B cell (primary cell): ENCODE measurements around the gene ARAP1. TPM values are rescaled to one million over a fixed set of nuclear protein-coding genes. Genes with fewer than 3 reads are reported as not detected.

Experiments used
- ATAC-seq: fragments of 200-7000 bp; cut with Tn5 transposase; one replicate; pipeline ENCODE4 v1.10.0; 2021; ENCODE audit warnings: low read depth, mild to moderate bottlenecking, moderate number of reproducible peaks, moderate library complexity
- CTCF ChIA-PET: fragments of 350-600 bp; sonication (Branson Sonifier 250); formaldehyde crosslinking; loops from one replicate; lab custom pipeline; 2021; ENCODE audit warnings: antibody characterized with exemption, inconsistent platforms; lab: Charles Lee
- POLR2A ChIA-PET: fragments of 350-600 bp; sonication (Branson Sonifier 250); formaldehyde crosslinking; loops from one replicate; lab custom pipeline; 2021; ENCODE audit warnings: antibody characterized with exemption; lab: Charles Lee
- DNase-seq: peaks from one replicate; pipeline ENCODE4 v3.0.0; 2013
- H2AFZ ChIP-seq: 2 replicates; pipeline ENCODE4 v1.6.1; 2012; ENCODE audit warnings: mild to moderate bottlenecking, low read depth, low read length; ENCODE audit not compliant: insufficient read depth, poor library complexity, severe bottlenecking
- H3K27ac ChIP-seq, 2 donors: 1 replicate in 1 of 2; 2 replicates in 1 of 2; pipeline ENCODE4 v1.5.1; 2012 to 2013; ENCODE audit warnings: low read length in 2 of 2, mild to moderate bottlenecking in 2 of 2, moderate library complexity in 1 of 2
- H3K27me3 ChIP-seq, 4 experiments: fragments of 200-600 bp in 1 of 4; sonication (generic) in 1 of 4; replicated peaks in 1 of 4; 1 replicate in 2 of 4; 2 replicates in 2 of 4; pipeline versions ENCODE4 v1.6.1 to v1.7.0; 2013 to 2016; ENCODE audit warnings: low read length in 3 of 4, mild to moderate bottlenecking in 2 of 4, mixed read lengths in 1 of 4, moderate library complexity in 1 of 4; ENCODE audit not compliant: insufficient read depth in 4 of 4, control insufficient read depth in 3 of 4; ENCODE audit errors: control extremely low read depth in 1 of 4
- H3K36me3 ChIP-seq, 2 experiments: replicated peaks in 1 of 2; 1 replicate in 1 of 2; 2 replicates in 1 of 2; pipeline versions ENCODE4 v1.6.1 to v1.7.1; 2013; ENCODE audit warnings: low read length in 1 of 2; ENCODE audit not compliant: insufficient read depth in 2 of 2, control insufficient read depth in 1 of 2; ENCODE audit errors: control extremely low read depth in 1 of 2, extremely low read depth in 1 of 2
- H3K4me1 ChIP-seq, 2 donors: fragments of 200-600 bp in 1 of 2; sonication (generic) in 1 of 2; 1 replicate in 1 of 2; 2 replicates in 1 of 2; pipeline versions ENCODE4 v1.5.1 to v1.6.1; 2013 to 2017; ENCODE audit warnings: low read length in 2 of 2; ENCODE audit not compliant: control insufficient read depth in 2 of 2, insufficient read depth in 2 of 2
- H3K4me2 ChIP-seq: replicated peaks from 2 replicates; pipeline ENCODE3; 2012; ENCODE audit warnings: mild to moderate bottlenecking, low read depth, low read length; ENCODE audit not compliant: poor library complexity, severe bottlenecking
- H3K4me3 ChIP-seq, 5 experiments: fragments of 200-600 bp in 1 of 5; sonication (generic) in 1 of 5; 1 replicate in 3 of 5; 2 replicates in 2 of 5; pipeline versions ENCODE4 v1.5.1 to v1.7.0; 2011 to 2016; ENCODE audit warnings: low read length in 4 of 5, mild to moderate bottlenecking in 4 of 5, low read depth in 2 of 5, control low read depth in 1 of 5, moderate library complexity in 1 of 5; ENCODE audit not compliant: insufficient read depth in 1 of 5; ENCODE audit errors: control extremely low read depth in 1 of 5, extremely low read depth in 1 of 5
- H3K79me2 ChIP-seq: fragments of 200-600 bp; sonication (generic); one replicate; pipeline ENCODE4 v1.6.0; 2016; ENCODE audit warnings: low read length; ENCODE audit not compliant: control insufficient read depth, insufficient read depth
- H3K9ac ChIP-seq: fragments of 200-600 bp; sonication (generic); 2 replicates; pipeline ENCODE4 v1.6.1; 2017; ENCODE audit warnings: mild to moderate bottlenecking, low read length, moderate library complexity
- H3K9me3 ChIP-seq, 3 donors: one replicate each; pipeline versions ENCODE4 v1.6.1 to v1.7.1; 2013; ENCODE audit warnings: low read length in 2 of 3; ENCODE audit not compliant: control insufficient read depth in 2 of 3, insufficient read depth in 1 of 3; ENCODE audit errors: control extremely low read depth in 1 of 3
- H4K20me1 ChIP-seq: 2 replicates; pipeline ENCODE4 v1.6.0; 2012; ENCODE audit warnings: mild to moderate bottlenecking, low read length; ENCODE audit not compliant: insufficient read depth, control insufficient read depth, poor library complexity, severe bottlenecking
- H3K27ac Mint-ChIP-seq: one replicate; pipeline ENCODE4 v1.8.0; 2021; ENCODE audit warnings: mixed read lengths
- H3K27me3 Mint-ChIP-seq: one replicate; pipeline ENCODE4 v1.8.0; 2021; ENCODE audit warnings: mixed read lengths
- H3K4me1 Mint-ChIP-seq: one replicate; pipeline ENCODE4 v1.8.0; 2021; ENCODE audit warnings: mixed read lengths
- H3K4me3 Mint-ChIP-seq: one replicate; pipeline ENCODE4 v1.8.0; 2021; ENCODE audit warnings: mixed read lengths
- H3K9me3 Mint-ChIP-seq: one replicate; pipeline ENCODE4 v1.8.0; 2022; ENCODE audit warnings: mixed read lengths; ENCODE audit not compliant: insufficient read depth
- EZH2 ChIP-seq: IDR thresholded peaks from 2 replicates; pipeline ENCODE4 v1.6.1; 2012; ENCODE audit warnings: borderline replicate concordance, low read depth, mild to moderate bottlenecking, moderate library complexity, low read length; ENCODE audit not compliant: insufficient read depth, poor library complexity, severe bottlenecking
- WGBS: methylation state at CpG from one replicate; pipeline ENCODE4 v1.1.5; 2013; ENCODE audit warnings: missing lambda C conversion rate; ENCODE audit not compliant: insufficient coverage; 5-methylcytosine and 5-hydroxymethylcytosine counted together
- intact Hi-C: fragments of 100-400 bp; cut with micrococcal nuclease; formaldehyde crosslinking; loops from one replicate; pipeline ENCODE4 v1.10.0; 2022
- polyA plus RNA-seq: library from polyadenylated mRNA; depleted of rRNA; stranded (reverse); fragments of >200 nt; gene quantifications from 2 replicates; pipeline ENCODE4 v1.2.3, GENCODE V29; 2012
- total RNA-seq, 2 donors: library from RNA; stranded (reverse); fragments of 120-200 nt in 1 of 2; gene quantifications; 1 replicate in 1 of 2; 2 replicates in 1 of 2; pipeline versions ENCODE4 v1.2.3 to v1.2.4, GENCODE V29; 2013 to 2022
- TF ChIP-seq, protein P1 (sequence below): fragments of 200-600 bp; IDR thresholded peaks from one replicate; pipeline ENCODE4 v1.8.0; 2022; ENCODE audit warnings: antibody characterized with exemption, mild to moderate bottlenecking

Gene ARAP1
- total and polyA plus RNA-seq, 2 donors (not counting 1 experiment from before 2014, with no cell fraction given) = 143 to 242 TPM

DNA sequence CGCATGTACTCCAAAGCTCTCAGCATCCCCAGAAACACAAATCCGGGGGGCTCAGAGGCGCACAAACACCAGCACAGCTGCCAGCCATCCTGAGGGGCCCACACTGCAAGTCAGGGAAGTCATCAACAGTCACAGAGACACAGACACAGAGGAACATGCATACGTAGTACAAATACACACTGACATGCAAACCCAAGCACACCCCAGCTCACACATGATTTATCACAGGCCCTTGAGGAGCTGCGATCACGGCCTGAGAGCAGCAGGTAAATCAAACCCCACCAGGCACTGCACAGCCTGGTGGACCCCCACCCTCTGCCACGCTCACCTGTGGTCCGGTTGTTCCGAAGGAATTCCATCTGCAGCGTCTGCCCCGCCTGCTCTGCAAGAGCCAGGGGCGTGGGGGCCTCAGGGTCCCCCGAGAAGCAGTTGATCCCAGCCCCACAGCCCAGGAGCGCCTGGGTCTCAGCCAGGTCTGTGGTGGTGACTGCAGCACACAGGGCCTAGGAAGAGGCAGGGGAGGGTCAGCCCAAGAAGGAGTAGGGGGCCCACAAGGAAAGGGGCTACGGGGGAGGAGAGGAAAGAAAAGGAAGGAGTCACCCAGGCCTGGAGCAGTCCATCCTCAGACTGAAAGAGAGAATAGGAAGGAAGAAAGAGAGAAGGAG lies 49.5 kb downstream of the ARAP1 start:
- Histone ChIP-seq H3K4me3 (no peak overlapping the region), H3K36me3 (peaks cover 1 to 97% of the 10 kb centered on the region in 2 experiments), H2AFZ (no peak overlapping the region), H3K27me3 (no peaks in the 10 kb centered on the region), H3K4me1 (no peaks in the 10 kb centered on the region), H3K79me2 (peaks cover 21% of the 10 kb centered on the region), H3K9ac (no peak overlapping the region), H3K27ac (no peak overlapping the region), H3K9me3 (no peaks in the 10 kb centered on the region), H3K4me2 (no peak overlapping the region), H4K20me1 (peaks cover 81% of the 10 kb centered on the region)
- no peaks in the 10 kb centered on the region for H3K9me3 Mint-ChIP-seq
- no peak overlapping the region for H3K27ac Mint-ChIP-seq
- ATAC-seq (no peak), DNase-seq (no peak)
- H3K27me3 Mint-ChIP-seq = no peaks in the 10 kb centered on the region
- POLR2A ChIA-PET = interaction anchor here (0.6 kb wide), 1 partner anchor 485 kb away, joined by 6 read pairs; no protein-coding TSS in a partner anchor
- CTCF ChIA-PET = interaction anchor here (1.0 to 1.6 kb wide), 5 partner anchors 19 to 111 kb away, joined by 3 to 6 read pairs (median 3); no protein-coding TSS in a partner anchor
- no peak for TF ChIP-seq EZH2
- TF ChIP-seq, protein P1, sequence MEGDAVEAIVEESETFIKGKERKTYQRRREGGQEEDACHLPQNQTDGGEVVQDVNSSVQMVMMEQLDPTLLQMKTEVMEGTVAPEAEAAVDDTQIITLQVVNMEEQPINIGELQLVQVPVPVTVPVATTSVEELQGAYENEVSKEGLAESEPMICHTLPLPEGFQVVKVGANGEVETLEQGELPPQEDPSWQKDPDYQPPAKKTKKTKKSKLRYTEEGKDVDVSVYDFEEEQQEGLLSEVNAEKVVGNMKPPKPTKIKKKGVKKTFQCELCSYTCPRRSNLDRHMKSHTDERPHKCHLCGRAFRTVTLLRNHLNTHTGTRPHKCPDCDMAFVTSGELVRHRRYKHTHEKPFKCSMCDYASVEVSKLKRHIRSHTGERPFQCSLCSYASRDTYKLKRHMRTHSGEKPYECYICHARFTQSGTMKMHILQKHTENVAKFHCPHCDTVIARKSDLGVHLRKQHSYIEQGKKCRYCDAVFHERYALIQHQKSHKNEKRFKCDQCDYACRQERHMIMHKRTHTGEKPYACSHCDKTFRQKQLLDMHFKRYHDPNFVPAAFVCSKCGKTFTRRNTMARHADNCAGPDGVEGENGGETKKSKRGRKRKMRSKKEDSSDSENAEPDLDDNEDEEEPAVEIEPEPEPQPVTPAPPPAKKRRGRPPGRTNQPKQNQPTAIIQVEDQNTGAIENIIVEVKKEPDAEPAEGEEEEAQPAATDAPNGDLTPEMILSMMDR = no peak
- 91% methylated on average over 15 of the region's 15 CpGs for WGBS
- peaks cover 2% of the 10 kb centered on the region for H3K4me1 Mint-ChIP-seq
- intact Hi-C loops = no loop called here
- no peak overlapping the region for H3K4me3 Mint-ChIP-seq

DNA sequence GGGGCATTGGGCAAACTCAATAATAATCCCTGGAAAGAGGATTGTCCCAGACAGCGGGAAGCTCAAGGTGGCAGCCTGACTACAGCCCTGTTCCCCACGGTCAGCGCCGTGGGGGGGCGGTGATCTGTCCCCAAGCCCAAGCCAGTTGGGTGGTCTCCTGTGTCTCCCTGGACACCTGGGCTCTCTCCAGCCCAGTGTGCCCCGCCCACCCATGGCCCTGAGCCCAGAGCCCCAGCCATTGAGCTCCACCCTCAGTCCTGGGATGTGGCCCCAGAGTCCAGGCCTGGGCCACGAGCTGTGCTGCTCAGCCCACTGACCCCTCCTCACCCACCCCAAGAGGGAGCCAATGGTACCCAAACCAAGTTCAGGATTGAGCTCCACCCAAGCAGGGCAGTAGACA lies 50.1 kb downstream of the ARAP1 start:
- no peak overlapping the region for H3K27ac Mint-ChIP-seq
- H3K9ac ChIP-seq = no peak overlapping the region
- no peak overlapping the region for H3K4me3 ChIP-seq
- ATAC-seq (no peak), DNase-seq (no peak)
- H3K27me3 Mint-ChIP-seq = no peaks in the 10 kb centered on the region
- H3K9me3 ChIP-seq = no peaks in the 10 kb centered on the region
- peaks cover 0 to 96% of the 10 kb centered on the region in 2 experiments for H3K36me3 ChIP-seq
- no peak overlapping the region for H3K4me2 ChIP-seq
- H3K4me1 Mint-ChIP-seq = peaks cover 2% of the 10 kb centered on the region
- intact Hi-C loops = no loop called here
- no peak overlapping the region for H3K4me3 Mint-ChIP-seq
- no peaks in the 10 kb centered on the region for H3K9me3 Mint-ChIP-seq
- 98% methylated on average over 7 of the region's 7 CpGs for WGBS
- H4K20me1 ChIP-seq = peaks cover 77% of the 10 kb centered on the region
- no peak for TF ChIP-seq EZH2
- TF ChIP-seq, protein P1 = no peak
- CTCF ChIA-PET = interaction anchor here (0.6 to 1.6 kb wide), 3 partner anchors 18 to 148 kb away, joined by 3 to 5 read pairs (median 4); no protein-coding TSS in a partner anchor
- peaks cover 15% of the 10 kb centered on the region for H3K79me2 ChIP-seq
- H2AFZ ChIP-seq = no peak overlapping the region
- H3K4me1 ChIP-seq = no peaks in the 10 kb centered on the region
- no peaks in the 10 kb centered on the region for H3K27me3 ChIP-seq
- no peak overlapping the region for H3K27ac ChIP-seq
- POLR2A ChIA-PET = interaction anchor here (0.6 kb wide), 1 partner anchor 485 kb away, joined by 6 read pairs; no protein-coding TSS in a partner anchor
